K562 (cell line): Measurements from ENCODE around the gene FTO. TPM values are rescaled to one million over a fixed set of nuclear protein-coding genes. Genes with fewer than 3 reads are reported as not detected.

Source experiments
- ATAC-seq: fragments of 200-7000 bp; cut with Tn5 transposase; 3 replicates; pipeline ENCODE4 v1.9.1; 2020; ENCODE audit warnings: moderate library complexity
- BruUV-seq: library from RNA; stranded (reverse); fragments of 400-500 nt; replicated peaks from 2 replicates; lab custom pipeline; 2021; lab: Mats Ljungman, UMichigan
- CTCF ChIA-PET: fragments of 300-600 bp; formaldehyde crosslinking; extraction: SDS; loops from one replicate; lab custom pipeline; 2021; ENCODE audit warnings: low intra/inter-chr PET ratio; lab: Yijun Ruan, JAX
- POLR2A ChIA-PET: fragments of 300-600, 350-650 bp; sonication (Branson Sonifier 250); formaldehyde crosslinking; extraction: SDS; loops from one replicate; lab custom pipeline; 2021; ENCODE audit warnings: antibody characterized with exemption, inconsistent platforms; lab: Yijun Ruan, JAX
- DNase-seq, 4 experiments: peaks; one replicate each; pipeline versions ENCODE4 v3.0.0 to v3.0.0-alpha.2; 2011 to 2018; ENCODE audit warnings: low spot score in 3 of 4, mixed read lengths in 3 of 4; ENCODE audit errors: extremely low read depth in 1 of 4
- FAIRE-seq: peaks from 2 replicates; lab custom pipeline; 2011; peaks lifted over from hg19 to GRCh38; lab: Jason Lieb, UNC
- H2AFZ ChIP-seq: 2 replicates; pipeline ENCODE4 v1.6.0; 2011; ENCODE audit warnings: low read depth, low read length, control low read depth, inconsistent platforms
- H3K27ac ChIP-seq: fragments of 200-600 bp; 3 replicates; pipeline ENCODE4 v1.8.0; 2011; ENCODE audit warnings: low read depth, mild to moderate bottlenecking, control low read depth, inconsistent platforms, low read length, moderate library complexity, mixed read lengths; ENCODE audit errors: extremely low read depth
- H3K27me3 ChIP-seq, 2 experiments: fragments of 300-600 bp in 1 of 2; 2 replicates in 1 of 2; 3 replicates in 1 of 2; pipeline versions ENCODE4 v1.6.0 to v1.8.0; 2011; ENCODE audit warnings: inconsistent platforms in 2 of 2, low read length in 2 of 2, mild to moderate bottlenecking in 1 of 2, mixed read lengths in 1 of 2, moderate library complexity in 1 of 2; ENCODE audit not compliant: control insufficient read depth in 2 of 2, insufficient read depth in 2 of 2
- H3K36me3 ChIP-seq: fragments of 300-600 bp; 3 replicates; pipeline ENCODE4 v1.8.0; 2011; ENCODE audit warnings: mild to moderate bottlenecking, low read length, inconsistent platforms; ENCODE audit not compliant: control insufficient read depth, insufficient read depth
- H3K4me1 ChIP-seq, 2 experiments: fragments of 200-600 bp in 1 of 2; replicated peaks in 1 of 2; 2 replicates in 1 of 2; 3 replicates in 1 of 2; pipeline versions ENCODE4 v1.5.1 to v1.8.0; 2011; ENCODE audit warnings: inconsistent platforms in 2 of 2, low read length in 2 of 2, mild to moderate bottlenecking in 1 of 2, mixed read lengths in 1 of 2, moderate library complexity in 1 of 2; ENCODE audit not compliant: control insufficient read depth in 2 of 2, insufficient read depth in 2 of 2
- H3K4me2 ChIP-seq: 2 replicates; pipeline ENCODE4 v1.6.1; 2011; ENCODE audit warnings: low read length, control low read depth, inconsistent platforms, mixed read lengths; ENCODE audit not compliant: insufficient read depth
- H3K4me3 ChIP-seq: fragments of 200-600 bp; sonication (generic), shearing (Covaris generic); 2 replicates; pipeline ENCODE4 v1.5.1; 2016; ENCODE audit warnings: control low read depth, inconsistent platforms
- H3K79me2 ChIP-seq: fragments of 200-600 bp; 3 replicates; pipeline ENCODE4 v1.8.0; 2011; ENCODE audit warnings: low read length, inconsistent platforms; ENCODE audit not compliant: control insufficient read depth, insufficient read depth
- H3K9ac ChIP-seq, 2 experiments: 2 replicates each; pipeline versions ENCODE4 v1.6.0 to v1.6.1; 2011; ENCODE audit warnings: low read depth in 2 of 2, low read length in 2 of 2, control low read depth in 1 of 2, inconsistent platforms in 1 of 2, mild to moderate bottlenecking in 1 of 2, mixed read lengths in 1 of 2; ENCODE audit not compliant: insufficient read depth in 1 of 2
- H3K9me1 ChIP-seq: one replicate; pipeline ENCODE4 v1.6.0; 2011; ENCODE audit warnings: inconsistent platforms, mild to moderate bottlenecking, low read length, moderate library complexity; ENCODE audit not compliant: control insufficient read depth, insufficient read depth
- H3K9me3 ChIP-seq: replicated peaks from 2 replicates; pipeline ENCODE4 v1.5.1; 2011; ENCODE audit warnings: low read depth, low read length, inconsistent platforms; ENCODE audit not compliant: control insufficient read depth, insufficient read depth
- H4K20me1 ChIP-seq: replicated peaks from 2 replicates; pipeline ENCODE4 v1.6.1; 2011; ENCODE audit warnings: low read length, inconsistent platforms, mixed read lengths; ENCODE audit not compliant: control insufficient read depth, insufficient read depth
- POLR2H ChIP-seq: IDR thresholded peaks from 2 replicates; pipeline ENCODE4 v1.6.1; 2016; ENCODE audit warnings: missing genetic modification characterization, low read depth, mild to moderate bottlenecking, control low read depth, missing compliant biosample characterization, moderate library complexity
- UBTF ChIP-seq, 2 experiments: IDR thresholded peaks; 2 replicates each; pipeline ENCODE4 v1.6.1; 2012; ENCODE audit warnings: improper control_type of control experiment in 2 of 2, low read depth in 2 of 2, low read length in 2 of 2, borderline replicate concordance in 1 of 2
- WGBS: fragments of 100-300 bp; shearing (Covaris generic); methylation state at CpG from one replicate; pipeline ENCODE4 v1.1.6; 2016; ENCODE audit warnings: low coverage, mixed read lengths; ENCODE audit not compliant: insufficient coverage; ENCODE audit errors: missing lambda C conversion rate; 5-methylcytosine and 5-hydroxymethylcytosine counted together
- in situ Hi-C: fragments of 300-500 bp; cut with MboI; formaldehyde crosslinking; loops from 4 replicates; pipeline ENCODE4 v1.15.0; 2018; ENCODE audit warnings: inconsistent platforms, mixed read lengths
- intact Hi-C: fragments of 100-400 bp; cut with micrococcal nuclease; formaldehyde crosslinking; loops from 2 replicates; pipeline ENCODE4 v1.14.2; 2022
- polyA plus RNA-seq, 8 experiments: library from polyadenylated mRNA; depleted of rRNA in 4 of 8; stranded (reverse) in 5 of 8; unstranded in 3 of 8; fragments of >200 nt; fragmentation: Nextera tagmentation in 2 of 8; fragmentation: Illumina TruSeq in 1 of 8; extraction: Ambion mirVana in 2 of 8; extraction: Trizol in 1 of 8; gene quantifications; 2 replicates each; pipeline versions ENCODE4 v1.2.1 to v1.2.3, GENCODE V29; 2011 to 2014; ENCODE audit warnings: inconsistent platforms in 1 of 8, missing spikeins in 1 of 8
- total RNA-seq, 7 experiments: library from RNA; depleted of rRNA in 6 of 7; stranded (reverse); fragments of >200 nt in 6 of 7; fragmentation: Illumina TruSeq in 2 of 7; extraction: Trizol in 2 of 7; gene quantifications; 2 replicates each; pipeline versions ENCODE4 v1.2.1 to v1.2.3, GENCODE V29; 2011 to 2021; ENCODE audit warnings: low replicate concordance in 1 of 7
- TF ChIP-seq, protein P1 (sequence below): fragments of 450-650 bp; formaldehyde crosslinking; IDR thresholded peaks from 2 replicates; pipeline ENCODE4 v1.4.0; 2022; ENCODE audit warnings: missing genetic modification characterization
- TF ChIP-seq, protein P2 (sequence below): fragments of 250-450 bp; sonication (Bioruptor Pico); IDR thresholded peaks from 2 replicates; pipeline ENCODE4 v1.8.0; 2021; ENCODE audit warnings: moderate library complexity, mild to moderate bottlenecking, inconsistent platforms

The FTO gene
- total and polyA plus RNA-seq, 9 of the 15 experiments (the other 6 are each of a cell fraction or from before 2014, with no cell fraction given), result 11.3 to 27.7 (median 25.5) TPM

DNA sequence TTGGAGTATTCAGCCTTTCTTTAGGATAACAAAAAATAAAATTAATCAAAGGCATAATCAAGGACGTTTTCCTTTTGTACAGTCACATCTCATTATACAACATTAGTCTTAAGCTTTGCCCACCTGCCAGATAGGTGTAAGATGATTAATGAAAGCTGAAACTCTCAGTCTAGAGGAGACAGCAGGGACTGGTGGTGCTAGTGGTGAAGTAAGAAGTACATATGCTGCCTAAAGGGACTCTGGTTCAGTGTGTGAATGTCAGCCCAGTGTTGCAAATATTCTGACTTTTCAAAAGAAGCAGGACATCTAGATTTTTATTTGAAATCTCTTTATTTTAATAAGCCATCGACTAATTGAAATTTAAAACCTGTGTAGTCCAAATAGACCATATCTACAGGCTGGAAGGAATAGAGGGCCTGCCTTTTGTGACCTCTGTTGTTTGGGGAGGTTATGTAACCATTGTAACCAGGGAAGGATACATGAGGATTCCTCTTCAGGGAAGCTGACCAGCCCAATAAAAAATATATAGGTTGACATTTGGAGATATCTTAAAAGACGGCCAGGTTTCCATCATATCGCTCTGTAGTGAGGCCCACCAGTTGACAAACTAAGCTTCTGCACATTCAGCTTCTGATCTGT, 54.1 kb downstream of the FTO start (continued):
- TF ChIP-seq, protein P1, sequence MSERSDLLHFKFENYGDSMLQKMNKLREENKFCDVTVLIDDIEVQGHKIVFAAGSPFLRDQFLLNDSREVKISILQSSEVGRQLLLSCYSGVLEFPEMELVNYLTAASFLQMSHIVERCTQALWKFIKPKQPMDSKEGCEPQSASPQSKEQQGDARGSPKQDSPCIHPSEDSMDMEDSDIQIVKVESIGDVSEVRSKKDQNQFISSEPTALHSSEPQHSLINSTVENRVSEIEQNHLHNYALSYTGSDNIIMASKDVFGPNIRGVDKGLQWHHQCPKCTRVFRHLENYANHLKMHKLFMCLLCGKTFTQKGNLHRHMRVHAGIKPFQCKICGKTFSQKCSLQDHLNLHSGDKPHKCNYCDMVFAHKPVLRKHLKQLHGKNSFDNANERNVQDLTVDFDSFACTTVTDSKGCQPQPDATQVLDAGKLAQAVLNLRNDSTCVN (CRISPR knock-in tag), result no peak
- TF ChIP-seq POLR2H (tag), result no peak

- 9% methylated on average over 4 of the region's 4 CpGs for WGBS
- POLR2A ChIA-PET, result no interaction called here
- BruUV-seq, result no TSS peak
- TF ChIP-seq, protein P2, sequence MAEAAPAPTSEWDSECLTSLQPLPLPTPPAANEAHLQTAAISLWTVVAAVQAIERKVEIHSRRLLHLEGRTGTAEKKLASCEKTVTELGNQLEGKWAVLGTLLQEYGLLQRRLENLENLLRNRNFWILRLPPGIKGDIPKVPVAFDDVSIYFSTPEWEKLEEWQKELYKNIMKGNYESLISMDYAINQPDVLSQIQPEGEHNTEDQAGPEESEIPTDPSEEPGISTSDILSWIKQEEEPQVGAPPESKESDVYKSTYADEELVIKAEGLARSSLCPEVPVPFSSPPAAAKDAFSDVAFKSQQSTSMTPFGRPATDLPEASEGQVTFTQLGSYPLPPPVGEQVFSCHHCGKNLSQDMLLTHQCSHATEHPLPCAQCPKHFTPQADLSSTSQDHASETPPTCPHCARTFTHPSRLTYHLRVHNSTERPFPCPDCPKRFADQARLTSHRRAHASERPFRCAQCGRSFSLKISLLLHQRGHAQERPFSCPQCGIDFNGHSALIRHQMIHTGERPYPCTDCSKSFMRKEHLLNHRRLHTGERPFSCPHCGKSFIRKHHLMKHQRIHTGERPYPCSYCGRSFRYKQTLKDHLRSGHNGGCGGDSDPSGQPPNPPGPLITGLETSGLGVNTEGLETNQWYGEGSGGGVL, result no peak
- no peak for TF ChIP-seq UBTF (IDR thresholded peaks at IDR 0.05; ENCODE audit: borderline replicate concordance in 1 of 2, low read depth in 2 of 2, low read length in 2 of 2)
- H3K27ac ChIP-seq, result no peak overlapping the region
- no peak overlapping the region for H3K4me2 ChIP-seq
- H3K4me3 ChIP-seq, result no peak overlapping the region
- FAIRE-seq (no peak), DNase-seq (no peak), ATAC-seq (no peak)
- H3K9me3 ChIP-seq, result no peaks in the 10 kb centered on the region
- CTCF ChIA-PET, result interaction anchor here (0.6 kb wide), 1 partner anchor 222 kb away, joined by 4 read pairs; no protein-coding TSS in a partner anchor
- no peak overlapping the region for H3K9ac ChIP-seq
- in situ Hi-C loops, result no loop called here
- H3K4me1 ChIP-seq, result no peaks in the 10 kb centered on the region; a peak in 1 of 5 replicates
- no peaks in the 10 kb centered on the region for H3K27me3 ChIP-seq
- H3K9me1 ChIP-seq, result no peaks in the 10 kb centered on the region
- H4K20me1 ChIP-seq, result peaks cover 8% of the 10 kb centered on the region; the same call in 1 of the 2 replicates
- H3K36me3 ChIP-seq, result no peaks in the 10 kb centered on the region
- intact Hi-C loops, result no loop called here
- H2AFZ ChIP-seq, result no peak overlapping the region
- no peaks in the 10 kb centered on the region for H3K79me2 ChIP-seq
Observed at GRCh38 chr16:53761962-53762703, 58.2 kb downstream of the FTO start.
